Dedifferentiated amniotic fluid mesenchymal stem cell (primary cell): ENCODE results near the gene HIVEP3.

Source experiments
- DNase-seq: peaks from one replicate; pipeline ENCODE4 v3.0.0-alpha.2; 2016; ENCODE audit errors: extremely low spot score

HIVEP3 gene

GRCh38 chr1:41650028-41650880 lies 268.5 kb downstream of the HIVEP3 start:
- DNase-seq = peak; percentile 34

GRCh38 chr1:41649396-41650027 lies 269.2 kb downstream of the HIVEP3 start:
- no peak for DNase-seq

GRCh38 chr1:41648844-41649243 lies 269.9 kb downstream of the HIVEP3 start:
- no peak for DNase-seq

- no peak for DNase-seq
Observed at GRCh38 chr1:41648230-41648629, 270.5 kb downstream of the HIVEP3 start.

GRCh38 chr1:41647221-41648135 lies 271.2 kb downstream of the HIVEP3 start:
- DNase-seq = no peak

- no peak for DNase-seq
Observed at GRCh38 chr1:41646186-41646585, 272.5 kb downstream of the HIVEP3 start.

- no peak for DNase-seq
Observed at GRCh38 chr1:41645062-41645461, 273.7 kb downstream of the HIVEP3 start.

GRCh38 chr1:41642922-41643821 lies 275.6 kb downstream of the HIVEP3 start:
- no peak for DNase-seq

GRCh38 chr1:41641941-41642527 lies 276.7 kb downstream of the HIVEP3 start:
- DNase-seq = no peak

- no peak for DNase-seq
Observed at GRCh38 chr1:41641475-41641814, 277.3 kb downstream of the HIVEP3 start.

- DNase-seq = no peak
Observed at GRCh38 chr1:41640756-41641474, 277.8 kb downstream of the HIVEP3 start.

- DNase-seq = no peak
Observed at GRCh38 chr1:41640141-41640751, 278.5 kb downstream of the HIVEP3 start.

GRCh38 chr1:41639332-41639936 lies 279.3 kb downstream of the HIVEP3 start:
- DNase-seq = peak; percentile 40

GRCh38 chr1:41638086-41639024 lies 280.4 kb downstream of the HIVEP3 start:
- DNase-seq = no peak

GRCh38 chr1:41637367-41637766 lies 281.4 kb downstream of the HIVEP3 start:
- DNase-seq = no peak

GRCh38 chr1:41633764-41634163 lies 285.0 kb downstream of the HIVEP3 start:
- DNase-seq = peak; percentile 53

- no peak for DNase-seq
Observed at GRCh38 chr1:41632781-41633575, 285.7 kb downstream of the HIVEP3 start.
